Stimulated activated naive CD8-positive, alpha-beta T cell treated with anti-CD3 and anti-CD28 coated beads, Interleukin-15, Interleukin-2, amounts not matched to agents 100 U/mL and 50 U/mL, for 24 hours (primary cell): ENCODE measurements around the gene PDE4D.

Experiments used
- ATAC-seq: fragments of 150-1000 bp; cut with Tn5 transposase; one replicate; pipeline ENCODE4 v1.10.0; 2021
- DNase-seq: peaks from one replicate; pipeline ENCODE4 v3.0.0; 2021

Gene PDE4D

DNA sequence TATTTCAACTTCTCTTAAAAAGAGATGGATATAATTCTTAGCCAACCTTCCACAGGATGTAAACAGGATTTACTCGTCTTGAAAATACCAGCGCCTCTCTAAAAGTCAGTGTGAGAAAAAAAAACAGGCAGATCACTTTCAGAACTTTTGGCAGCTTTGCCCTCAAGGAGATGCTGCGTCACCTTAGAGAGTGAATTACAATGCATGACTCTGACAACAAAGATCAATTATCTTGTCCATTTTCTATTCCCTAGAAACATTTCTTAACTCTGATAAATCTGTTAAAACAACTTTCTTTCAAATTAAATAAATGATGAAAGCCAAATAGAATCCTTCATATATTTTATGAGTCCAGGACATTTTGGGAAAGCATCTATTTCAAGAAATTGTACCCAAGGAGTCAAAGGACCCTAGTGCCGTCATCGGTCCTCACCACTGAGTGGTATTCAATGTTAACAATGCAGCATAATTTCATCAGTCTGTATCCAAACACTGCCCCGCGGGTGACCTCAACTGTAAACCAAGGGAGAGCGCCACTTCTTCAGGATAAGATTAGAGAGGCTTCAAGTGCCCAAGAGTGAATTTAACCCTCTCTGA, 536.0 kb downstream of the PDE4D start:
- ATAC-seq: no peak
- DNase-seq: no peak

DNA sequence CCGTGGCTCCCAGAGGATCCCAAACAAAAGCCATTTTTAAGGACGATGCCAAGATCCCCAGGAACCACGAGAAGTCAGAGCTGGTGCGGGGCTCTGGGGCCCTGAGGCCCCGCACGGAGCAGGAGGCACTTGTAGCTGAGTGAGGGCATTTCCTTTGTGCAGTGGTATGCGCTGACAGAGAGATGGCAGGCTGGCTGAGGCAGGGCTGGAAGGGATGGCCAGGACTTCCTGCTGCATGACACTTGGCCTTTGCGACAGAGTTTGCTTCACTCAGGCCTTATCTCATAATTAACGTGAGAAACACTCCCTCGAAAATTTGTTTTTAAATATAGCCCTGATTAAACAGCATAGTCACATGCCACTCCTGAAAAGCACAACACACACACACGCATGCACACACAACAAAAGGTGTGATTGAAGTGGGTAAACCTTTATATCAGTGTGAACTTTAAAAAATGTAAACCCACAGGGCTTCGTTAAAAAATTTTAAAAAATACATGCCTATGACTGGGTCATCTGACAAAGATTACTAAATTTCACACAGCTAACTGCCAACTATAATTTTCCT, 536.6 kb downstream of the PDE4D start:
- ATAC-seq: no peak
- DNase-seq: no peak

DNA sequence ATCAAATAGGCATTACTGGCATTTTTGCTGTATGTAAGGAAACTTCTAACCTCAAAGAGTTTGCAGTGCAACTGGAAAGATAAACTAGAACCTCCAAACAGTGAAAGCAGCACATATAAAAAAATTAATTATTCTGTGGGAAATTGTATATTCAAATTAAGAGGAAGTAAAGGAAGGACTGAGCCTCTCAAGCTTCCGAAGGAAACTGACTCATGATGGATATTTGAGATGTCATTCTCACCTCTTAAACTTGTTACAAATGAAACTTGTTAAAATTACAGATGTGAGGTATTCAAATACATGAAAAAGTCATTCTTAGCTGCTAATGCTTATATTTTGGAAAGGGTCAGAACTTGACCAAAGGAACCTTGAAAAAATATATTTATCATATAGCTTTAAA, 538.7 kb downstream of the PDE4D start:
- ATAC-seq: no peak
- DNase-seq: no peak

DNA sequence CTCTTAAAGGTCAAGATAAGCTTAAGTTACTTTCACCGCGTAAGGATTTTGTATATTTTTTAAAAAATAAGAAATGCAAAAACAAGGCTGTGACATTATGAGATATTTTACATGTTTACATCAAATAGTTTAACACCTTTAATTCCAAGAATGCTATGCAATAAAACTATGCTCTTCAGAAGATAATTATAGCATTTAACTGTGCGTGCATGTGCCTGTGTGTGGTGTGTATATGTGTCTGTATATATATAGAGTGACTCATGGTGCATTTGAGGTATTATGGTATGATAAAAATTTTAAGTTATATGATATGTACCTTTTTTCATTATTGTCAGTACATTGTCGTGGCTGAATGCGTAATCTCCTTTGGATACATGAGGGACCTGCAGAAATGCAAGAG, 539.3 kb downstream of the PDE4D start:
- DNase-seq (no peak), ATAC-seq (no peak)

DNA sequence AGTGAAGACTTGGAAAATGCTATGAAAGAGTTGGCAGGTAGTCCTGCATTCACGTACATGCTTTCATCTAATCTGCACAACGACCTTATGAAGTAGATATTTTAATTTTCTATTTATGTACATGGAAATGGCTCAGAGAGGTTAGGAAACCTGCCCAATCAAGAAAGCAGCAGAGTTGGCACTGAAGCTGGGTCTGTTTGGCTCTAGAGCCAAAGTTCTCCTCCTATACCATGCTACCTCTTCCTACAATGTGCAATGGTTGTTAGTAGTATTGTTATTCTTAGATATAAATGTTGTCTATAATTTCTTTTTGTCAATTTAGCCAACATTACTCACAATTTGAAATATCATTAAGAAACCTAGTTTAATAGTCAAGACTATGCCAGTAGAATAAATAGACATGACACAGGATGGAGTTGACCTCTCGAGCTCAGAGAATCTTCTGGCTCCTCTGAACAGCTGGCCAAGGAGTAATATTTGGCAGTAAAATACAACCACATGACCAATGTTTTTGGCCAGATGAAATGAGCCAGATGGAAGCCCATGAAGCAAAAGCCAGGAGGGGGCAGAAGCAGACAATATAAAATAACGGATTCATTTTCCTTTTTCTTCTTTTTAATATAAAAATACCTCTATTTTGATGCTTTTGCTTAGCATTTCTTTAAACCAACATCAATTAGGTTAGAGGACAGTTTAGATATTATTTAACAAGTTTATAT, 542.3 kb downstream of the PDE4D start:
- no peak for DNase-seq

DNA sequence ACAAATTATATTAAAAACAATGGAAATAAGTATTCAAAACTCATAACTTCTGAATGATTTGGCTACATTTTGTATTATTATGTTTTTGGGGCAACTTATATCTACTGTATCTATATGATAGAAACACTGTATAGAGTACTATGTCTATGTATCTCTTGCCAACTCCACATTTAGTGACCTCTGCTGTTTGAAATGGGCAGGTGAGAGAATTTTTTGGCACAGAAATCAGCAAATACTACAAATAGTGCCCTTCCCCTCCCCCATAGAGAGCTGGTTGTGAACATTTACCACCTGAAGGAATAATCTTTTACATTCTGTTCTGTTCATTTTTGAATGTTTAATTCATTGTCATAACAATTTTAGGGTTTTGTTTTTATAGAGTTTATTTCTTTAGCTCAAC, 545.3 kb downstream of the PDE4D start:
- ATAC-seq (no peak), DNase-seq (no peak)

More for the DNA sequence above, 542.3 kb downstream of the PDE4D start:
- no peak for ATAC-seq

DNA sequence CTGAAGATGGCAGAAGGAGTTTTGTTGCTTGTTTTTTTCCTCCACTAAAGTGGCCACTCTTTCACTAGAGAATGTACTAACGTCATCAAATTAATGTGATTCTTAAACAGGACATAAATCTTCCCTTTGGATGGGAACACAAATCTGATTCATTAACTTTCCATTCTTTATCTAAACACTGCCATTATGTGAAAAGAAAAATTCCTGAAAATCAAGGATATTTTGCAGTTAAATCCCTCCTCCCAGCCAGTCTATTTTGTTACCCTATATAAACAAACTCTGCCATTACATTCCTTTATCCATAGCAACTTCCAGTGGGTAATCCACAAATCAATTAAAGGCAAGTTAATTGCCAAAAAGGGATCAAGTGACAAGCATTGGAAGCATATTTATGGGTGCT, 546.5 kb downstream of the PDE4D start:
- DNase-seq (no peak), ATAC-seq (no peak)

DNA sequence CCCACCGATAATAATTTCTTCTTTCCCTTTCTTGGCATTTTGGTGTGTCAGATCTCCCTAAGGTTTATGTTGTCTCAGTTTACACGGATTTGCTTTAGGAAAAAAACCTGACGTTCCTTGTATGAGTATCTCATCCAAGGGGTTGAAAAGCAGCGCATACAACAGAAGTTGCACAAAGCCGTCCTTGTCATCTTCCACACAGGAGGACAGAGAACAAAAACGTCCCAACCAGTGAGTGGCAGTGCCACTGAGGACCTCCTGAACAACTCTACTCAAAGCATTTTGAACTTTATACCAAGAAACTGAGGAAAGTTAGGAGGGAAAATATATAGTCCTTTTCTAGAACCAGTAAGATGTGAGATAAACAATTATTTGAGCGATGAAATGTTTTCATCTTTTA, 547.0 kb downstream of the PDE4D start:
- no peak for ATAC-seq

DNA sequence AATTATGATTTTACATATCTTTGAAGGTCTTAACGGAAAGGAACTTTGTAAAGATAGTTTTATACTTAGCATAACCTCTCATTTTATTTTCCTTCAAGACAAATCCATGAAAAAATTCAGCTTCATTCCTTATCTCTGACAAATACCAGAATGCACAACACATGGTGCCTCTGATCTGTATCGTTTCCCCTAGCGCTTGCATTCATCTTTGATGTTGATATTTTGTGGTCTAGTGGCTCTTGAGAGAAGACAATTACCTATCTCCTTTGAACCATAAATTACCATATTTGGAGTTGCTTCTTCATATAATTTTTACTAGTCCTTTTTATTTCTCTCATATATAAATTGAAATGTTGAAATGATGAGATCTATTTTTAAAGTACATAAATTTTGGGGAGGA, 551.3 kb downstream of the PDE4D start:
- no peak for DNase-seq
- no peak for ATAC-seq

More for the DNA sequence above, 547.0 kb downstream of the PDE4D start:
- DNase-seq: no peak

DNA sequence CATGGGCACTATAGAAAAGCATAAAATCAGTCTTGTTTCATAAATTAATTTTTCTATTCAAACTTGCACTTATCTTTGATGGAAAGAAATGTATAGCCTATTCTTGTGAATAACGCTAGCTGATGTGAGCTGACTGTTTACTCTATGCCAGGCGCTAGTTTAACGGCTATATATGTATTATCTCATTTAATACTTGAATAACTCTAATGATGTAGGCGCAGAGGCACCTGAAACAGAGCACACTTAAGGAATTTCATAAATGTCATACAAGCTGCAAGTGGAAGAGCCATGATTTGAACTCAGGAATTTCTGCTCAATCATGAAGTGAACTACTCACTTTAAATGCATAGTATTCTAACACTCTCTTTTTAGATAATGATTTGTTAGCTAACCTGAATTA, 551.8 kb downstream of the PDE4D start:
- ATAC-seq (no peak), DNase-seq (no peak)

DNA sequence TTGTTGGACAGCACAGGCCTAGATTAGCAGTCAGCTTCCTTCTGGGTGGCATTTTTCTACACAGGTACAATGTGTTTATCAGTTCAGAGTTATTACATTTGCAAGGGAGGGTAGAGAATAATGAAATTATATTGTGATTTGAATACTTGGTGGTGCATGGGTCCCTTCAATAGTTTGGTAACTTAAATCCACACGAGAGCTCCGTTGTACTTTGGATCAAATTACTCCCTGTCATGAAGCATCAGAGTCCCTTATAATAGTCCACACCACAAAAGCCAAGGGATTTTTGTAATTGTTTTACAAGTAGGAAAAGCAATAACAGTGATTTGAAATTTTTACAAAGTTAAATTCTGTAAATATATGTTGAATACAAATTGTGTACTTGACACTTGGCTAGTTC, 552.4 kb downstream of the PDE4D start:
- no peak for ATAC-seq
- DNase-seq: no peak

DNA sequence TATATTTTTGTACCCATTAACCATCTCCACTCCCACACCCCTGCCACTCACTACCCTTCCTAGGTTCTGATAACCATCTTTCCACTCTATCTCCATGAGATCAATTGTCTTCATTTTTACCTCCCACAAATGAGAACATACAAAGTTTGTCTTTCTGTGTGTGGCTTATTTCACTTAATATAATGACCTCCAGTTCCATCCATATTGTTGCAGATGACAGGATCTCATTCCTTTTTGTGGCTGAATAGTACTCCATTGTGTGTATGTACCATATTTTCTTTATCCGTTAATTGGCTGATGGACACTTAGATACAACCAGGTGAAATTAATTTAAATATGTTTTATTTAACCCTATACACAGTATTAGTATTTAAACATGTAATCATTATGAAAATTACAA, 552.9 kb downstream of the PDE4D start:
- ATAC-seq (no peak), DNase-seq (no peak)

DNA sequence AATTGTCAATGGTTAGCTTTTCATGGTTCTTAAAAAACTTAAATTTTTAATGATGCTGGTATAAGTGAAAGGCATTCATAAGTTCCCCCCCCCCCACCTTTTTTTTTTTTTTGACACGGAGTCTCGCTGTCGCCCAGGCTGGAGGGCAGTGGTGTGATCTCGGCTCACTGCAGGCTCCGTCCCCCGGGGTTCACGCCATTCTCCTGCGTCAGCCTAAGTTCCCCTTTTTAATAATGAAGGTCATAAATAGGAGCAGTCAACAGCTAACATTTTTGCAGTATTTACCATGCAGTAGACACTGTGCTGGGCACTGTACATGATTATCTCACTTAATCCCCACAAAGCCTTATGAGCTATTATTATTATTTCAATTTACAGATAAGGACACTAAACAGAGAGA, 556.3 kb downstream of the PDE4D start:
- DNase-seq: no peak

DNA sequence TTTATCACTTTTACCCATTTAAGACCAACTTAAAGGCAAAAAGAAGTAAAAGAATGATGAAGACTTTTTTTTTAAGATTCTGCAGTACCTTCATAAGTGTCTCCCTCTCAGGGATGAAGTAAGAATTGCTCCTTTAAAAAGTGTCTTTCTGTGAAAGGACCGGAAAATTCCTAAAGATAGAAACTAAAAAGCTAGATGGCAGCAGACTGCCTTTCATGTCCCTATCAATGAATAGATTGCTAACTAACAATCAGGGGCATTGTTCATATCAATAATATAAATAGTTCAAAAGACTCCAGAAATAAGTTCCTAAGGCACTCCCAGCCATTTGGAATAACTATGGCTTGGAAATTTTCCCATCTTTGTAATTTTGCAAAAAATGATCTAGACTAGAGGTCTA, 558.0 kb downstream of the PDE4D start:
- DNase-seq (no peak), ATAC-seq (no peak)

More for the DNA sequence above, 556.3 kb downstream of the PDE4D start:
- ATAC-seq: no peak

DNA sequence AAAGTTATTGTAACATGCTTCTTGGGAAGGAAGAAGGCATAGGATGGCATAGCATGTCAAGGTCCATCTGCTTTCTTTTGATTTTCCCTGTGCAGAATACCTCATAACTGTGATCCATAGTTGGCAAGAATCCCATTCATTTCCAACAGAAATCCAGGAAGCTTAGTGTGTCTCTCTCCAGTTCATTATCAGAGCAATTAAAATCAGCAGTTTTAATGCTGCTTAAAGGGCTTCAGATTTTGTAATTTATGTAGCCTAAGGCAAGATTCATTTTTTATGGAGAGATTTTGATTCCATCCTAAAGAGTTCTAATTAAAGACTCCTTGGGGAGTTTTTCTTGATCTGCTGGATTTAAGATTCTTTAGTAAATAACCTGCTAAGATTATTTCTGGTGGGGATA, 560.1 kb downstream of the PDE4D start:
- DNase-seq (no peak), ATAC-seq (no peak)

DNA sequence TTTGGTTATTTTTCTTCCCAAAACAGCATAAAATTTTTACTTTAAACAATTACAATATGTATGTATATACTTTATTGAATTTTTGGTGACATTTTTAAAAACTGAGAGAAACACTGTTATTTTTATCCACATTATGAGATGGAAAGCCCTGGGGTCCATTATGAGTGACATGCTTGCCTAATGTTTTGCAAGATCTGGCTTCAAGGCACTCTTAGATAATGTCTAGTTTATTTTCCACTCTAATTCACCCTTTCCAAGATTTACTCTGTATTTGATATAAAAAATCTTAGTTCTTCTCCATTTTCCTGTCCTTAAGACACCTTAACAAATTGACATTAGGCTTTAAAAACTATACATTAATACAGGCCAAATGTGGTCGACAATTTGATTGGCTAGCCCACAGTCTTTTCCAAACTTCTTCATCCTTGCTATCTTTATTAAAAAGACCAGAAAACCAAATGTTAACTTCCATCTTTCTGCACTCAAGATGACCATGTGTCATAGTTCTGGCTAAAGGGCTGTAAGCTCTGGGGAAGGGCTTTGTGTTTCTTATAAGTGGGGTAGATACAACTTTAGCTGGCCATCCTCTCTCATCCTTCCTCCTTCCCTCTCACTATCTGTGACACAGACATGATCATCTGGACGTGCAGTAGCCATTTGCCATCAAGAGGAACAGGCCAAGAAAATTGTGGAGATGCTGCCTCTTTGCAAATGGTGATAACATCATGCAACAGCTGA, 561.1 kb downstream of the PDE4D start:
- ATAC-seq: no peak
- DNase-seq: no peak

DNA sequence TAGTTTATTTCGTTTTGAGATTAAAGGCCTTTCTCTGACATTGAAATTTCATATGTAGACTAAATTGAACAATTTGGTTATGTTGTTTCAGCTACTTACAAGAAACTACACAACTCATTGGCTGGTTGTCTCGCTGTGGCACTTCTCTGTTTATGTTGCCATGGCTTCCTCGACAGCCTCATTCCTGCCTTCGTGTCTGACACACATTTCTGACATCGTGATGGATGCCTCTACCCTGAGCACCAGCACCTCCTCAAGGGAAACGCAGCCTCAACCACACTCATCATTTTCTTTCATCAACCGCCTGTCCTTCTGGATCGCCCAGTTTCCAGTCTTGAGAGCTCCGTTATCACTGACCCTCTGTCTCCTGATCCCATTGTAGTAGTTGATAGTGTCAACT, 562.8 kb downstream of the PDE4D start:
- DNase-seq (no peak), ATAC-seq (no peak)

DNA sequence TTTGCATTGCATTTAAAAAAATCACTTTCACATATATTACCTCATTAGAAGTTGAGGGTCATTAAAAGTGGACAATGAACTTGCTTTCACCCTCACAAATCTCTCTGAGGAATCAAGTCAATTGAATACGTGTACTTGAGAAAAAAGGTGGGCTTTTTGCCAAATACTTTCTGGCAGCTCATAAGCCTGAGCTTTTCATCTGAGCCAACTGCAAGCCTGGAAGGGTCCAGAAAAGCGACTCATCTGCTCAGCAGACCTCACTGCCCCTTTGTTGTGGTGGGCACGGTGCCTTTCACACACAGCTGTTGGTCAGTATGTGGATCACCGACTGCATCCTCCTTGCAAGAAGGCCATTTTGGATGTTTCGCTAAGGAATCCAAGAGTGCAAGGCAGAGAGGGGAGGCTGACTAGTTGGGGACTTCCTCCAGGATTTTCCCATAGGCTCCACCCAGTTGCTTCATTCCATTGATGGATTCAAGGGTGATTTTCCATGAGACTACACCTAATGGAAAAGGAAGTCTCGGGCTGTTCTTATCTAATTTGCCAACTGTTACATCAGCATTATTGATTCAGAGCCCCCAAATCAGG, 564.7 kb downstream of the PDE4D start:
- DNase-seq (no peak), ATAC-seq (no peak)

DNA sequence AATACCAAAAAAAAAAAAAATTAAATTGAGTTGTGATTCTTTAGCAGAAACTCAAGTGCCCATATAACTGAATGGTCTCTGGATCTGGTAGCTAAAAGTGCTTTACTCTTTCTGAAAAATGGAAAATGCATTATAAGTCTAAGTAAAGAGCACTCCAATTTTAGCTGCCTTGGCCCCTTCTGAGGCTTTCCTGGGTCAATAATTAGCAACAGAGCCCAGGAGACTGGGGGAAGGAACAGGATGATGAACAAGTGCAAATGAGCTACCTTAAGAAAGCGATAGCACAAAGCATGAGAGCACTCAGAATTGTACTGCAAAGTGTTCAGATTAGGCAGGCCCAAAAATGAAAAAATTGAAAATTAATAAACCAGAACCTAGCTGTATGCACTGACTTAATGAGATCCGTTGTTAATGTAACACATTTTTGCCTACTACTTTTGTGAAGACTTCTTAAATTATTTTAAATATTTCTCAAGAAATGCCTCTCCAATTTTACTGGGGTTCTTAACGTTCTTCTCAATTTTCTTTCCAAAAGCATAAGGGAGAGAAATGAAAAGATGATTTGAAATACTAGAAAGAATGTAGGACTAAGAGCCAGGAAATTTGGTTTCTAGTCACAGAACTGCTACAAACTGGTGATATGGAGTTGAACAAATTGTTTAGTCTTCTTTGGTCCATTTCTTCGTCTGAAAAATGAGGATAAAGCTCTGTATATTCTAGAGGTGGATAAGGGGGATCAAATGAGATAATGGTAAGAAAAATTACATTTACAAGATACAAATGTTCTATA, 566.1 kb downstream of the PDE4D start:
- no peak for ATAC-seq
- DNase-seq: no peak

DNA sequence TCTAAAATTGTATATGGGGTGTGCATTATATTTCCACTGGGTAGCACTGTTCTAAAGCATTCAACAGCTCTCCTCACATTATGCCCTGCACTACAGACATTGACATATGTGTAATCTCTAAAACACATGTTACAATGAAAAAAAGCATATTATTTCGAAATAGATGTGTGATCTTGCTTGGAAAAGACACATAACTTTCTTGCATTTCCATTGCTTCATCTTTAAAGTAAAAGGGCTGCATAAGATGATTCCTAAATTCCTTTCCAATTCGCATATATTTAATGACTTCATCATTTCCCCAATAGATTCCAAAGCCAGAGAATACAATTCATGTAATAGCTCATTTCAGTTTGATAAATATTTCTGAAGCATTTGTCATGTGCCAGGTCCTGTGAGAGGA, 566.9 kb downstream of the PDE4D start:
- no peak for ATAC-seq
- DNase-seq: no peak

DNA sequence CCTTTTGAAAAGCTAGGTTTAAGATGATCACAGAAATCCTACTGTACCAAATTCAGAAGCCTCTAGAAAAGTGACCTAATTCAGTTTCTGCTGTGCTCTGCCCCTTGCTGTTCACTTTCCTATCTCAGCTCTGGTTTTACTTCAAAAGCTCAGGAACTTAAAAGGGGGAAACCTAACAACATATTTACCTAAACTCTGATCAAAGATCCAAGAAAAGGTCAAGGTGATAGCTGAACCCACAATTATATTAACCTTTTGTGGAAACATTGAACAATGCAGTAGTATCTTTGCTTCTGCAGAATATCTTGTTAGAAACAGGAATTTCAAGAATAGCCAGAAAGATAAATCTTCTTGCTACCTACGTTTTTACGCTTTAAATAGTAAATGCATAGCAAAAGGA, 568.5 kb downstream of the PDE4D start:
- ATAC-seq (no peak), DNase-seq (no peak)

DNA sequence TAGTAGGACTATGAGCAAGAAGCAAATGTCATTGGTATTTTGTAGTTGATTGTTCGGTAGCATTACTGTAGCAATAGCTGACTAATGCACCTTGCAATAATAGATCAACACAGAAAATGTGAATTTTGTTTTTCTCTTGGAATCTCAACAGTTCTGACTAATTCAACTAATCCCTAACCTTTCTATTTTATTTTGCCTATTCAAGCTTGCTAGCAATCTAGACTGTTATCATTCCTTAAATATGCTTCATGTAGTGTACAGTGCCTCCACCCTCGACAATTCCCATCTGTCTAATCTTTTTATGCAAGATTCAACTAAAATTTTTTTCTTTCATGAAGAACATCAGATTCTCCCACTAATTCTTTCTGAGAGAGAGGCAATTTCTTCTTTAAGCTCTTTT, 570.6 kb downstream of the PDE4D start:
- ATAC-seq: no peak

More for the DNA sequence above, 570.6 kb downstream of the PDE4D start:
- DNase-seq: no peak
